GM18868 (cell line): ENCODE measurements around the gene SMARCA4.
"Not testable (repeated sequence)": the region's sequence is repeated elsewhere in the genome, so short reads cannot be mapped to it uniquely, and the experiment has no call there.

Experiments used
- ATAC-seq: cut with Tn5 transposase; IDR thresholded peaks from one replicate; pipeline ENCODE4 v1.9.1; 2021; ENCODE audit warnings: mild to moderate bottlenecking, moderate library complexity; ENCODE audit not compliant: unreplicated experiment

SMARCA4 gene

GRCh38 chr19:10928563-10929401 lies 32.0 kb upstream of the SMARCA4 start, which contains the start of the genes TIMM29 and YIPF2:
Gene TIMM29 (plus strand): TSS chr19:10928811. CDS start chr19:10928823, 12 bp downstream.
Gene YIPF2 (minus strand): TSS chr19:10928639. CDS start chr19:10928410, 229 bp downstream.
- ATAC-seq: peak; percentile 85

- no peak for ATAC-seq
Measured at GRCh38 chr19:10929402-10929794, 31.4 kb upstream of the SMARCA4 start.

GRCh38 chr19:10935371-10936059 lies 25.3 kb upstream of the SMARCA4 start:
- ATAC-seq: no peak

DNA sequence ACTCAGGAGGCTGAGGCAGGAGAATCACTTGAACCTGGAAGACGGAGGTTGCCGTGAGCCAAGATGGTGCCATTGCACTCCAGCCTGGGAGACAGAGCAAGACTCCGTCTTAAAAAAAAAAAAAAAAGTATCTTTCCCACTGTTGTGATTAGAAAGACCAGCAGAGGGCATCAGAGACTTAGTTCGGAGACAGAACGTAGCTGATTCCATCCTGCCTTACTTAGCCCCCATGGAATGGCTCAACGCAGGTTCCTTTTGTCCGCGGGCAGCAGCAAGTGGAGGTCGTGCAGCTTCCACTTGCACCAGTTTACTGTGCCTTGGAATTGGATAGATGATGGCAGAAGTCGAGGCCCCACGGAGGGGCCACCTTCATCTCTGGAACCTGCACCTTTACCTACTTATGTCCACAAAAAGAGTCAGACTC lies 24.2 kb upstream of the SMARCA4 start:
- ATAC-seq: no peak

DNA sequence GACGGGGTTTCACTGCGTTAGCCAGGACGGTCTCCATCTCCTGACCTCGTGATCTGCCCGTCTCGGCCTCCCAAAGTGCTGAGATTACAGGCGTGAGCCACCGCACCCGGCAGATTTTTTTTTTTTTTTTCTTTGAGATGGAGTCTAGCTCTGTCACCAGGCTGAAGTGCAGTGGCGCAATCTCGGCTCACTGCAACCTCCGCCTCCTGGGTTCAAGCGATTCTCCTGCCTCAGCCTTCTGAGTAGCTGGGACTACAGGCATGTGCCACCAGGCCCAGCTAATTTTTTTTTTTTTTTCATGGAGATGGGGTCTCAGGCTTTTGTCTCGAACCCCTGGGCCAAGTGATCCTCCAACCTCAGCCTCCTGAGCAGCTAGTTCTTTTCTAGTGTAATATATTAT lies 19.2 kb upstream of the SMARCA4 start:
- not testable (repeated sequence) for ATAC-seq

GRCh38 chr19:10943412-10943811 lies 17.4 kb upstream of the SMARCA4 start:
- ATAC-seq: not testable (repeated sequence)

- ATAC-seq: no peak
Measured at GRCh38 chr19:10945264-10945663, 15.6 kb upstream of the SMARCA4 start.

- ATAC-seq: no peak
Measured at GRCh38 chr19:10946958-10947657, 13.7 kb upstream of the SMARCA4 start.

GRCh38 chr19:10952809-10953208 lies 8.0 kb upstream of the SMARCA4 start:
- no peak for ATAC-seq

GRCh38 chr19:10959277-10959968 lies 1.4 kb upstream of the SMARCA4 start:
- ATAC-seq: not testable (repeated sequence)

- ATAC-seq: peak; percentile 25
Measured at GRCh38 chr19:10961073-10961860, 437 bp downstream of the SMARCA4 start.

GRCh38 chr19:10962863-10963262 lies 2.0 kb downstream of the SMARCA4 start:
- ATAC-seq: no peak

DNA sequence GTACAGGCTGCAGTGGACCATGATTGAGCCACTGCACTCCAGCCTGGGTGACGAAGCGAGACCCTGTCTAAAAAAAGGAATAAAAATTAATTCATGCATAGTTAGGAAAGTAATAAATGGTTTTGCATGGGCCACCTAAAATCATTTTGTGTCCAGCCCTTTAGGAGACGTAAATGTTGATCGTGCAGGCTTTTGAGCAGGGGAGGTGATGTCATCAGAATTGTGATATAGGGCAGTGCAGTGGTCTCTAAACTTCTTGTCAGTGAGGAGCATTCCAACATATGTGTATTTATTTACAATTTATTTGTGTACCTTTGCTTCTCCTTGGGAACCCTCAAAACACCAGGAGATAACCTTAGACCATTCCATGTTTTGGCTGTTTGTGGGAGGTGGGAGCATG lies 3.0 kb downstream of the SMARCA4 start:
- no peak for ATAC-seq

- no peak for ATAC-seq
Measured at GRCh38 chr19:10964903-10965302, 4.1 kb downstream of the SMARCA4 start.

DNA sequence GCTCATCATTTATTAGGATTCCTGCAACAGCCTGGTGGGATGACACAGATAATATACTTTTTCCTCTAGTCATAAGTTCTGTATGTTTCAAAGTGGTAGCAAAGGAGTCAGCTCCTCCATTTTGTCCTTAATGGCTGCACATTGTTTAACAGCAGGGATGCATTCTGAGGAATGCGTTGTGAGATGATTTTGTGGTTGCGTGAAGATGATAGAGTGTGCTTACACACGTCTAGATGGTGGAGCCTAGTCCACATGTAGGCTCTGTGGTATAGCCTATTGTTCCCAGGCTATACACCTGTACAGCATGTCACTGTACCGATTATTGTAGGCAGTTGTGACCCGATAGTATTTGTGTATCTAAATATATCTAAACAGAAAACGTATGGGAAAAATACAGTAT lies 4.6 kb downstream of the SMARCA4 start:
- ATAC-seq: no peak

GRCh38 chr19:10966809-10967208 lies 6.0 kb downstream of the SMARCA4 start:
- ATAC-seq: no peak

GRCh38 chr19:10968527-10969135 lies 7.8 kb downstream of the SMARCA4 start:
- ATAC-seq: no peak

GRCh38 chr19:10971107-10971726 lies 10.4 kb downstream of the SMARCA4 start:
- ATAC-seq: no peak
